Measurements from ENCODE around the gene EEFSEC.

EEFSEC gene

GRCh38 chr3:128153156-128154041, at the start of gene EEFSEC:
Gene EEFSEC (plus strand): TSS chr3:128153481. CDS start chr3:128153508, 27 bp downstream.
- TF ChIP-seq MYC (IDR thresholded peaks at IDR 0.05; ENCODE audit: low read depth, low read length) (peak; percentile 88), MAX (IDR thresholded peaks at IDR 0.05; ENCODE audit: low read depth, low read length) (peak; percentile 59), CTCF (IDR thresholded peaks at IDR 0.05; ENCODE audit: low read depth, low read length) (no peak), POLR2A (IDR thresholded peaks at IDR 0.05; ENCODE audit: extremely low read depth, insufficient read length) (peak; percentile 68)
- H3K4me3 ChIP-seq (ENCODE audit: low read depth, low read length) = peak within 1 kb of the TSS; percentile 71
- peak; percentile 87 for DNase-seq (ENCODE audit: low read depth)

- no peak for DNase-seq (ENCODE audit: low read depth)
- no peak overlapping the region for H3K4me3 ChIP-seq (ENCODE audit: low read depth, low read length)
- TF ChIP-seq POLR2A (IDR thresholded peaks at IDR 0.05; ENCODE audit: extremely low read depth, insufficient read length) (no peak), MYC (IDR thresholded peaks at IDR 0.05; ENCODE audit: low read depth, low read length) (no peak)
Observed at GRCh38 chr3:128107834-128108233, 45.4 kb upstream of the EEFSEC start.

- H3K4me3 ChIP-seq (ENCODE audit: low read depth, low read length) = no peak overlapping the region
- DNase-seq (ENCODE audit: low read depth) = no peak
- TF ChIP-seq MAX (IDR thresholded peaks at IDR 0.05; ENCODE audit: low read depth, low read length) (no peak), POLR2A (IDR thresholded peaks at IDR 0.05; ENCODE audit: extremely low read depth, insufficient read length) (no peak), CTCF (IDR thresholded peaks at IDR 0.05; ENCODE audit: low read depth, low read length) (no peak), MYC (IDR thresholded peaks at IDR 0.05; ENCODE audit: low read depth, low read length) (no peak)
Observed at GRCh38 chr3:128111147-128111546, 42.1 kb upstream of the EEFSEC start.

- DNase-seq (ENCODE audit: low read depth) = no peak
- no peak for TF ChIP-seq CTCF (IDR thresholded peaks at IDR 0.05; ENCODE audit: low read depth, low read length)
- no peak for TF ChIP-seq MAX (IDR thresholded peaks at IDR 0.05; ENCODE audit: low read depth, low read length)
- TF ChIP-seq POLR2A (IDR thresholded peaks at IDR 0.05; ENCODE audit: extremely low read depth, insufficient read length) = no peak
- no peak for TF ChIP-seq MYC (IDR thresholded peaks at IDR 0.05; ENCODE audit: low read depth, low read length)
- no peak overlapping the region for H3K4me3 ChIP-seq (ENCODE audit: low read depth, low read length)
Observed at GRCh38 chr3:128112357-128112968, 40.8 kb upstream of the EEFSEC start.

GRCh38 chr3:128113817-128114794, 39.2 kb upstream of the EEFSEC start:
- TF ChIP-seq MAX (IDR thresholded peaks at IDR 0.05; ENCODE audit: low read depth, low read length) = no peak
- TF ChIP-seq POLR2A (IDR thresholded peaks at IDR 0.05; ENCODE audit: extremely low read depth, insufficient read length) = no peak
- no peak for TF ChIP-seq MYC (IDR thresholded peaks at IDR 0.05; ENCODE audit: low read depth, low read length)
- no peak for TF ChIP-seq CTCF (IDR thresholded peaks at IDR 0.05; ENCODE audit: low read depth, low read length)
- no peak for DNase-seq (ENCODE audit: low read depth)
- no peak overlapping the region for H3K4me3 ChIP-seq (ENCODE audit: low read depth, low read length)

Measured in NB4 (cell line).